ENCODE results near the gene GALNT14. TPM values are rescaled to one million over a fixed set of nuclear protein-coding genes. Genes with fewer than 3 reads are reported as not detected.

Gene GALNT14
- total and polyA plus RNA-seq, 10 donors, result 2.7 to 18.5 (median 4.5) TPM

DNA sequence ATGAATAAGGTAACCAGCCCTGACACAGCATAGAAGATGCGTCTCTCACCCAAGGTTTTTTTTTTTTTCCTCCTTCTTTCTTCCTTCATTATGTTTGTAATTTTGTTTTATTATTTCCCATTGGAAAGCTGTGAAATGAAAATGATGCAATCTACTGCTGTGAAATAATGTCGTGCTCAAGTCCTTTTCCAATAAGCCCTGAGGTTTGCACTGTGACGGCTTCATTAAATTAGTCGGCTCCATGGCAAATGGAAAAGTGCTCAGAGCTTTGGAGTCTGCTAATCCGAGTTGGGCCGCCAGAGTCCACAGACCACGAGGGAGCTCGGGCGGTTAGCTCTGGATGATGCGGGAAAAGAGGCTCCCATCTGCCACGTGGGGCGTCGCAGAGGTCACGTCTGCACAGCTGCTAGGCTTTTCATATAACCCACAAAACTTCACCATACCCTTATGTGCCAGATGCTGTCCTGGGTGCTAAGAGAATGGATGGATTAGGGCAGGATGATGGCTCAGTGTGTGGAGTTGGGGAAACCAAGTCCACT, 238.7 kb downstream of the GALNT14 start:
- H3K27me3 ChIP-seq (replicated peaks in 1 of 7), result no peaks in the 10 kb centered on the region
- no peaks in the 10 kb centered on the region for H3K4me1 ChIP-seq
- intact Hi-C loops (cut with DNase I; ENCODE audit: low total_unique reads), result no loop called here
- no peak overlapping the region for H3K27ac ChIP-seq
- no peak for DNase-seq
- TF ChIP-seq POLR2AphosphoS5 (IDR thresholded peaks at IDR 0.05), result no peak
- TF ChIP-seq POLR2A (IDR thresholded peaks at IDR 0.05), result no peak
- TF ChIP-seq, protein P1, sequence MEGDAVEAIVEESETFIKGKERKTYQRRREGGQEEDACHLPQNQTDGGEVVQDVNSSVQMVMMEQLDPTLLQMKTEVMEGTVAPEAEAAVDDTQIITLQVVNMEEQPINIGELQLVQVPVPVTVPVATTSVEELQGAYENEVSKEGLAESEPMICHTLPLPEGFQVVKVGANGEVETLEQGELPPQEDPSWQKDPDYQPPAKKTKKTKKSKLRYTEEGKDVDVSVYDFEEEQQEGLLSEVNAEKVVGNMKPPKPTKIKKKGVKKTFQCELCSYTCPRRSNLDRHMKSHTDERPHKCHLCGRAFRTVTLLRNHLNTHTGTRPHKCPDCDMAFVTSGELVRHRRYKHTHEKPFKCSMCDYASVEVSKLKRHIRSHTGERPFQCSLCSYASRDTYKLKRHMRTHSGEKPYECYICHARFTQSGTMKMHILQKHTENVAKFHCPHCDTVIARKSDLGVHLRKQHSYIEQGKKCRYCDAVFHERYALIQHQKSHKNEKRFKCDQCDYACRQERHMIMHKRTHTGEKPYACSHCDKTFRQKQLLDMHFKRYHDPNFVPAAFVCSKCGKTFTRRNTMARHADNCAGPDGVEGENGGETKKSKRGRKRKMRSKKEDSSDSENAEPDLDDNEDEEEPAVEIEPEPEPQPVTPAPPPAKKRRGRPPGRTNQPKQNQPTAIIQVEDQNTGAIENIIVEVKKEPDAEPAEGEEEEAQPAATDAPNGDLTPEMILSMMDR (IDR thresholded peaks at IDR 0.05 in 8 of 11, conservative IDR thresholded peaks at IDR 0.05 in 3 of 11), result no peak
- peaks cover 0 to 8% (median 0%) of the 10 kb centered on the region in 6 donors for H3K36me3 ChIP-seq
- 90 to 94% (median 93%) methylated on average over 14 of the region's 14 CpGs for WGBS, 5 donors
- H3K9me3 ChIP-seq, result peaks cover 0 to 14% (median 7%) of the 10 kb centered on the region in 8 donors
- H3K4me3 ChIP-seq, result no peak overlapping the region

DNA sequence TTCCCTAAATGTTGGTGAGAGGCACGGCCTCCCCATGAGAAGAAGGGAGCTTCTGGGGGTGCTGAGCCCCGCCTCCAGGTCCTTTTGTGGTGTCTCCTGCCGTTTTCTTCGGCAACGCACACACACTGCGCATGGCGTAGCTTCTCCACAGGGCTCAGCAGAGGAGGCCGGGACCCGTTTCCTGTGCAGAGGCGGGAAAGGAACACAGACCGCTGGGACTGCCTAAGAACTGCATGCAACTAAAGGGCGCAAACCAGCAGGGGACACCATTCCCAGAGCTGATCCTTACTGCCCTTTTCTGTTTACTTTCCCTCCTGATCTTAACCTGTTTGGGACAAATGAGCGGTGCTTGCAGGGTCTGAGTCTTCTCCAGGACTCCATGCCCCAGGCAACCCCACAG, 240.7 kb downstream of the GALNT14 start:
- H3K27me3 ChIP-seq (replicated peaks in 1 of 7), result no peaks in the 10 kb centered on the region
- no peaks in the 10 kb centered on the region for H3K36me3 ChIP-seq
- DNase-seq, result no peak
- 90 to 95% (median 94%) methylated on average over 13 of the region's 13 CpGs for WGBS, 5 donors
- intact Hi-C loops (cut with DNase I; ENCODE audit: low total_unique reads), result no loop called here
- TF ChIP-seq POLR2AphosphoS5 (IDR thresholded peaks at IDR 0.05), result no peak
- TF ChIP-seq POLR2A (IDR thresholded peaks at IDR 0.05), result no peak
- TF ChIP-seq, protein P1 (IDR thresholded peaks at IDR 0.05 in 8 of 11, conservative IDR thresholded peaks at IDR 0.05 in 3 of 11), result no peak
- no peak overlapping the region for H3K27ac ChIP-seq
- H3K9me3 ChIP-seq, result peaks cover 0 to 14% (median 7%) of the 10 kb centered on the region in 8 donors
- H3K4me3 ChIP-seq, result no peak overlapping the region
- no peaks in the 10 kb centered on the region for H3K4me1 ChIP-seq

DNA sequence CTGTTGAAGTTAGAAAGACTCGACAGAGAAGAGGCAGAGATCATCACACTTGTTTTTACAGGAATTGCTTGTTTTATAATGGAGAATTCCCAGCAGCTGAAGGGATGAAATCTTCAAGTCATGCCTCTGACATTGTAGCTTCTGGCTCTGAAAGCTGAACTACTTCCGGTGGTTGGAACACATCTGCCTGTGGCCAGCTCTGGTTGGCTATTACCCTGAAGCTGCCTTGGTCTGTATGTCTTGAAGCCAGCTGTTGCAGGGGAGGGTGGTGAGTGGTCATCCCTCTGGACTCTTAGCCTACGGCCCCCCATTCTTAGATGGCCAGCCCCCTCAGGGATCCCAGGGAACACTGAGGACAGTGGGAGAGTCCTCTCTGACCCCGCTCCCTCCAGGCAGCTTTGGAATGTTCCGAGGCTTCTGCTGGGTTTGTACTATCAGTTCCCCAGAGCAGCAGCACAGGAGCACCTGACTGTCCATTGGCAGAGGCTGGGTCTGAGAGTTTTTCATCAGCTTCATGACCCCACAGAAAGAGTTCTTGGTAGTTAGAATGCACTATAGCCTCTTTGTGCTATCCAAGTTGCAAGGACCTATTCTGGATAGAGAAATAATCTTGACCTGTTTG, 243.6 kb downstream of the GALNT14 start:
- Histone ChIP-seq H3K4me1 (no peaks in the 10 kb centered on the region), H3K4me3 (no peak overlapping the region), H3K27me3 (replicated peaks in 1 of 7) (no peaks in the 10 kb centered on the region), H3K36me3 (no peaks in the 10 kb centered on the region), H3K9me3 (peaks cover 0 to 17% (median 7%) of the 10 kb centered on the region in 8 donors), H3K27ac (no peak overlapping the region)
- intact Hi-C loops (cut with DNase I; ENCODE audit: low total_unique reads), result no loop called here
- no peak for DNase-seq
- WGBS, 5 donors, result 50 to 72% (median 69%) methylated on average over 5 of the region's 5 CpGs
- TF ChIP-seq POLR2AphosphoS5 (IDR thresholded peaks at IDR 0.05), result no peak
- TF ChIP-seq, protein P1 (IDR thresholded peaks at IDR 0.05 in 8 of 11, conservative IDR thresholded peaks at IDR 0.05 in 3 of 11), result no peak
- no peak for TF ChIP-seq POLR2A (IDR thresholded peaks at IDR 0.05)

DNA sequence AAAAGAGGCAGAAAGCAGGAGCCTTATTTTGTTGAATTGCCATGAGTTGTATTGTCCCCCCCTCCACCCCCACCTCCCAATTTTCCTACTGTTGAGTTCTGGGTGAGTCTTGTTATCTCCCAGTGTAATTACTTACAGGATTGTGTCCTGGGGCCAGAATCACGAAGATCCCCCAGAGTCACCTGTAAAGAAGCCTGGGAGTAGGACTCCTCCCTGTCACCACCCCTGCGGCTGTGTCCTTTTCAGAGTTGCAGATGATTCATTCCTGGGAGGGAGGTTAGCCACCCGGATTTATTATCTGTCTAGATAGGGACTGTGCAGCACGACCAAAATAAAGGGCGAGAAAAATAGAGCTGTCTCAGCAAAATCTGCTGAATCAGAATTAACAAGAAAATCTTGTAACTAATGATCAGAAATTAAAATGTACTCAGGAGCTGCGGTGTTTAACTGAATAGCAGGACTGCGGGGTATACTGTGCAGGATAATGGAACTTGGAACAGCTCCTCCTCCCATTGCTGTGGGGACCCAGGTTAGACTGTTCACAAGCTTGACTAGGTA, 249.3 kb downstream of the GALNT14 start:
- Histone ChIP-seq H3K36me3 (no peaks in the 10 kb centered on the region), H3K9me3 (peaks cover 0 to 5% (median 0%) of the 10 kb centered on the region in 8 donors), H3K27ac (no peak overlapping the region), H3K4me1 (no peaks in the 10 kb centered on the region), H3K27me3 (replicated peaks in 1 of 7) (no peaks in the 10 kb centered on the region), H3K4me3 (no peak overlapping the region)
- WGBS, 5 donors, result 80 to 89% (median 88%) methylated on average over 7 of the region's 7 CpGs
- intact Hi-C loops (cut with DNase I; ENCODE audit: low total_unique reads), result no loop called here
- no peak for DNase-seq
- no peak for TF ChIP-seq POLR2AphosphoS5 (IDR thresholded peaks at IDR 0.05)
- TF ChIP-seq POLR2A (IDR thresholded peaks at IDR 0.05), result no peak
- TF ChIP-seq, protein P1 (IDR thresholded peaks at IDR 0.05 in 8 of 11, conservative IDR thresholded peaks at IDR 0.05 in 3 of 11), result no peak
